Measurements from ENCODE around the gene C9.

DNA sequence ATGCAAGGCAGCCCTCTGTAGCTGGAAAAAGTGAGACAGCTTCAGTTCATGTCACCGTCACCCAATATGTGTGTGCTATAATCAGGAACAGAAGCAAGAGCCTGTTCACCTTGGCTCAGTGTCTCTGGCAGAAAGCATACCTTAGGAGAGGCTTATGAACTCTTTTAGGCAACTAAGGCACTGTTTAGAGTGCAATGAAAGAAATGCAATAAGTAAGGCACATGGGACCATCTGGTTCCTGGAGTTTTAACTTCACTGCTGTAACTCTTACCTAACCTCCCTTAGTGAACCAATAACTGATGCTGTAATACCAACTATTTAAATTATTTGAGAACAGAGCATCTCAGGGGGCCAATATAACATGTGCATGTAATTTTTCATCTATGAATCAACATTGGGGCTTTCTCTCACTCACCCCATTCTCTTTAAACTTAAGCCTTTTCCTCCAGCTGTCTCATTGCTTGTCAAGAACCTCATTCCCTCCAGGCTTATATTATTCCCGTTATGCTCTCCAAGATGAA lies 32.4 kb downstream of the C9 start:
- no peak for TF ChIP-seq POLR2A (IDR thresholded peaks at IDR 0.05)
- TF ChIP-seq, protein P1, sequence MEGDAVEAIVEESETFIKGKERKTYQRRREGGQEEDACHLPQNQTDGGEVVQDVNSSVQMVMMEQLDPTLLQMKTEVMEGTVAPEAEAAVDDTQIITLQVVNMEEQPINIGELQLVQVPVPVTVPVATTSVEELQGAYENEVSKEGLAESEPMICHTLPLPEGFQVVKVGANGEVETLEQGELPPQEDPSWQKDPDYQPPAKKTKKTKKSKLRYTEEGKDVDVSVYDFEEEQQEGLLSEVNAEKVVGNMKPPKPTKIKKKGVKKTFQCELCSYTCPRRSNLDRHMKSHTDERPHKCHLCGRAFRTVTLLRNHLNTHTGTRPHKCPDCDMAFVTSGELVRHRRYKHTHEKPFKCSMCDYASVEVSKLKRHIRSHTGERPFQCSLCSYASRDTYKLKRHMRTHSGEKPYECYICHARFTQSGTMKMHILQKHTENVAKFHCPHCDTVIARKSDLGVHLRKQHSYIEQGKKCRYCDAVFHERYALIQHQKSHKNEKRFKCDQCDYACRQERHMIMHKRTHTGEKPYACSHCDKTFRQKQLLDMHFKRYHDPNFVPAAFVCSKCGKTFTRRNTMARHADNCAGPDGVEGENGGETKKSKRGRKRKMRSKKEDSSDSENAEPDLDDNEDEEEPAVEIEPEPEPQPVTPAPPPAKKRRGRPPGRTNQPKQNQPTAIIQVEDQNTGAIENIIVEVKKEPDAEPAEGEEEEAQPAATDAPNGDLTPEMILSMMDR (IDR thresholded peaks at IDR 0.05), result no peak

All from testis (tissue), 2 donors.